HG03354 (cell line): ENCODE results near the gene DNAJB12.
"Not testable (repeated sequence)": the region's sequence is repeated elsewhere in the genome, so short reads cannot be mapped to it uniquely, and the experiment has no call there.

Experiments used
- ATAC-seq: cut with Tn5 transposase; IDR thresholded peaks from one replicate; pipeline ENCODE4 v1.9.1; 2021; ENCODE audit warnings: mild to moderate bottlenecking; ENCODE audit not compliant: unreplicated experiment, poor library complexity, severe bottlenecking

Gene DNAJB12

GRCh38 chr10:72298592-72299519 is 55.9 kb downstream of the DNAJB12 start:
- ATAC-seq, result no peak

GRCh38 chr10:72297805-72298591 is 56.7 kb downstream of the DNAJB12 start:
- ATAC-seq, result peak; percentile 83

GRCh38 chr10:72297281-72297804 is 57.4 kb downstream of the DNAJB12 start:
- ATAC-seq, result peak; percentile 63

- not testable (repeated sequence) for ATAC-seq
Measured at GRCh38 chr10:72296829-72297280, 57.9 kb downstream of the DNAJB12 start.

- ATAC-seq, result no peak
Measured at GRCh38 chr10:72295330-72295910, 59.3 kb downstream of the DNAJB12 start.

GRCh38 chr10:72292223-72292691 is 62.5 kb downstream of the DNAJB12 start:
- no peak for ATAC-seq

- no peak for ATAC-seq
Measured at GRCh38 chr10:72291019-72291532, 63.6 kb downstream of the DNAJB12 start.

GRCh38 chr10:72285972-72286521 is 68.7 kb downstream of the DNAJB12 start:
- no peak for ATAC-seq

GRCh38 chr10:72283131-72283530 is 71.6 kb downstream of the DNAJB12 start:
- ATAC-seq, result no peak
